Measurements from ENCODE around the gene SLC35F1.

- TF ChIP-seq REST (IDR thresholded peaks at IDR 0.05; ENCODE audit: low read depth, low read length) (no peak), POLR2AphosphoS5 (IDR thresholded peaks at IDR 0.05; ENCODE audit: low read length) (no peak), CHD1 (IDR thresholded peaks at IDR 0.05; ENCODE audit: low read depth, low read length) (no peak)
- TF ChIP-seq, protein P1, sequence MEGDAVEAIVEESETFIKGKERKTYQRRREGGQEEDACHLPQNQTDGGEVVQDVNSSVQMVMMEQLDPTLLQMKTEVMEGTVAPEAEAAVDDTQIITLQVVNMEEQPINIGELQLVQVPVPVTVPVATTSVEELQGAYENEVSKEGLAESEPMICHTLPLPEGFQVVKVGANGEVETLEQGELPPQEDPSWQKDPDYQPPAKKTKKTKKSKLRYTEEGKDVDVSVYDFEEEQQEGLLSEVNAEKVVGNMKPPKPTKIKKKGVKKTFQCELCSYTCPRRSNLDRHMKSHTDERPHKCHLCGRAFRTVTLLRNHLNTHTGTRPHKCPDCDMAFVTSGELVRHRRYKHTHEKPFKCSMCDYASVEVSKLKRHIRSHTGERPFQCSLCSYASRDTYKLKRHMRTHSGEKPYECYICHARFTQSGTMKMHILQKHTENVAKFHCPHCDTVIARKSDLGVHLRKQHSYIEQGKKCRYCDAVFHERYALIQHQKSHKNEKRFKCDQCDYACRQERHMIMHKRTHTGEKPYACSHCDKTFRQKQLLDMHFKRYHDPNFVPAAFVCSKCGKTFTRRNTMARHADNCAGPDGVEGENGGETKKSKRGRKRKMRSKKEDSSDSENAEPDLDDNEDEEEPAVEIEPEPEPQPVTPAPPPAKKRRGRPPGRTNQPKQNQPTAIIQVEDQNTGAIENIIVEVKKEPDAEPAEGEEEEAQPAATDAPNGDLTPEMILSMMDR (IDR thresholded peaks at IDR 0.05 in 2 of 3, conservative IDR thresholded peaks at IDR 0.05 in 1 of 3; ENCODE audit: control insufficient read depth in 2 of 3, extremely low read depth in 1 of 3, insufficient read depth in 1 of 3, low read depth in 3 of 3, low read length in 3 of 3), result no peak
- TF ChIP-seq, protein P2, sequence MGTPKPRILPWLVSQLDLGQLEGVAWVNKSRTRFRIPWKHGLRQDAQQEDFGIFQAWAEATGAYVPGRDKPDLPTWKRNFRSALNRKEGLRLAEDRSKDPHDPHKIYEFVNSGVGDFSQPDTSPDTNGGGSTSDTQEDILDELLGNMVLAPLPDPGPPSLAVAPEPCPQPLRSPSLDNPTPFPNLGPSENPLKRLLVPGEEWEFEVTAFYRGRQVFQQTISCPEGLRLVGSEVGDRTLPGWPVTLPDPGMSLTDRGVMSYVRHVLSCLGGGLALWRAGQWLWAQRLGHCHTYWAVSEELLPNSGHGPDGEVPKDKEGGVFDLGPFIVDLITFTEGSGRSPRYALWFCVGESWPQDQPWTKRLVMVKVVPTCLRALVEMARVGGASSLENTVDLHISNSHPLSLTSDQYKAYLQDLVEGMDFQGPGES (IDR thresholded peaks at IDR 0.05), result no peak
Measured at GRCh38 chr6:117911150-117911549, 4.1 kb downstream of the SLC35F1 start.
